Ovary (tissue), 9 donors: ENCODE data around the gene NYAP2. TPM values are rescaled to one million over a fixed set of nuclear protein-coding genes. Genes with fewer than 3 reads are reported as not detected.

ENCODE experiments used
- DNase-seq, 5 donors: peaks; one replicate each; pipeline ENCODE4 v3.0.0-alpha.2; 2019 to 2020
- H3K27ac ChIP-seq, 2 donors: fragments of 200-600 bp; one replicate each; pipeline versions ENCODE4 v1.5.1 to v1.8.0; 2019 to 2022
- H3K27me3 ChIP-seq: fragments of 200-600 bp; one replicate; pipeline ENCODE4 v1.8.0; 2022
- H3K36me3 ChIP-seq: fragments of 200-600 bp; sonication (generic); one replicate; pipeline ENCODE4 v1.5.1; 2019
- H3K4me1 ChIP-seq: one replicate; pipeline ENCODE4 v1.8.1; 2013; ENCODE audit warnings: mild to moderate bottlenecking, moderate library complexity; ENCODE audit not compliant: insufficient read depth
- H3K4me3 ChIP-seq: fragments of 200-600 bp; sonication (generic); one replicate; pipeline ENCODE4 v1.5.1; 2017
- H3K9me3 ChIP-seq, 2 donors: fragments of 200-600 bp in 1 of 2; sonication (generic) in 1 of 2; one replicate each; pipeline versions ENCODE4 v1.5.1 to v1.8.1; 2013 to 2019; ENCODE audit warnings: mild to moderate bottlenecking in 1 of 2, moderate library complexity in 1 of 2
- CTCF ChIP-seq, 3 donors: fragments of 450-650 bp in 2 of 3; fragments of 200-600 bp in 1 of 3; IDR thresholded peaks; one replicate each; pipeline versions ENCODE4 v1.5.1 to v1.8.0; 2016 to 2022; ENCODE audit warnings: antibody characterized with exemption in 3 of 3, mild to moderate bottlenecking in 1 of 3
- EP300 ChIP-seq: sonication (generic); formaldehyde crosslinking; IDR thresholded peaks from one replicate; pipeline ENCODE4 v1.6.1; 2017; ENCODE audit warnings: antibody characterized with exemption
- POLR2A ChIP-seq: fragments of 450-650 bp; IDR thresholded peaks from one replicate; pipeline ENCODE4 v1.6.1; 2017; ENCODE audit warnings: antibody characterized with exemption, mild to moderate bottlenecking, moderate library complexity
- WGBS, 3 donors: extraction: QIAGEN DNeasy Blood & Tissue Kit in 1 of 3; methylation state at CpG; one replicate each; pipeline versions ENCODE4 v1.1.5 to v1.1.7; 2013 to 2017; 5-methylcytosine and 5-hydroxymethylcytosine counted together
- intact Hi-C, 4 donors: fragments of 100-400 bp; cut with DNase I; formaldehyde crosslinking; loops; one replicate each; pipeline versions ENCODE4 v1.11.0 to v1.15.1; 2022 to 2023
- polyA plus RNA-seq, 2 donors: library from polyadenylated mRNA; stranded (reverse); fragments of 200-250 nt in 1 of 2; fragments of 350-450 nt in 1 of 2; fragmentation: Illumina TruSeq in 1 of 2; extraction: RNeasy Lipid Tissue Mini Kit (QIAGEN cat#74804) in 1 of 2; gene quantifications; one replicate each; pipeline ENCODE4 v1.2.3, GENCODE V29; 2013 to 2014
- total RNA-seq, 7 donors: library from RNA; depleted of rRNA in 2 of 7; stranded (reverse); fragments of >200 nt in 2 of 7; fragmentation: NEBNext Ultra II Directional in 3 of 7; extraction: Animal tissue kit (Norgen Biotek cat#: 25700) in 3 of 7; gene quantifications; one replicate each; pipeline versions ENCODE4 v1.1.0 to v1.2.4, GENCODE V29; 2016 to 2023
- donor health status: DM: no; HTN: no; CAD: no; lungs with moderate emphysema.
- donor health status: DM: no; HTN: no; CAD: no.
- donor health status: Bipolar disorder and iron deficiency.
- donor health status: DM: yes; HTN: yes; CAD: no.
- donor health status: DM: no; HTN: no; CAD: no.
- donor health status: DM: yes; HTN: yes; CAD: no.

Gene NYAP2
- total and polyA plus RNA-seq, 9 donors: 0.10 to 0.13 TPM; not detected in 7

GRCh38 chr2:225573603-225574002, 174.1 kb downstream of the NYAP2 start:
- H3K9me3 ChIP-seq: no peaks in the 10 kb centered on the region
- intact Hi-C loops: no loop called here
- WGBS, 3 donors: 53 to 70% (median 58%) methylated on average over 3 of the region's 3 CpGs

GRCh38 chr2:225574582-225575138, 175.2 kb downstream of the NYAP2 start:
- no peaks in the 10 kb centered on the region for H3K36me3 ChIP-seq
- no peak for TF ChIP-seq POLR2A
- TF ChIP-seq EP300: no peak
- TF ChIP-seq CTCF (IDR thresholded peaks at IDR 0.05): no peak
- 68 to 76% (median 73%) methylated on average over 5 of the region's 5 CpGs for WGBS, 3 donors
- DNase-seq: no peak
- H3K27ac ChIP-seq: no peak overlapping the region
- H3K4me1 ChIP-seq: no peaks in the 10 kb centered on the region
- H3K4me3 ChIP-seq: no peak overlapping the region
- intact Hi-C loops: no loop called here
- H3K27me3 ChIP-seq: no peaks in the 10 kb centered on the region
- H3K9me3 ChIP-seq: no peaks in the 10 kb centered on the region

More at GRCh38 chr2:225573603-225574002, 174.1 kb downstream of the NYAP2 start:
- Histone ChIP-seq H3K27ac (no peak overlapping the region), H3K36me3 (no peaks in the 10 kb centered on the region), H3K4me1 (no peaks in the 10 kb centered on the region), H3K4me3 (no peak overlapping the region), H3K27me3 (no peaks in the 10 kb centered on the region)
- TF ChIP-seq CTCF (IDR thresholded peaks at IDR 0.05) (no peak), POLR2A (no peak), EP300 (no peak)
- DNase-seq: no peak

- TF ChIP-seq CTCF (IDR thresholded peaks at IDR 0.05) (no peak), EP300 (no peak), POLR2A (no peak)
- no peak overlapping the region for H3K4me3 ChIP-seq
- no peaks in the 10 kb centered on the region for H3K27me3 ChIP-seq
- no peak for DNase-seq
- no peaks in the 10 kb centered on the region for H3K4me1 ChIP-seq
- H3K27ac ChIP-seq: no peak overlapping the region
- intact Hi-C loops: no loop called here
- no peaks in the 10 kb centered on the region for H3K9me3 ChIP-seq
- H3K36me3 ChIP-seq: no peaks in the 10 kb centered on the region
Observed at GRCh38 chr2:225581135-225581534, 181.6 kb downstream of the NYAP2 start.

GRCh38 chr2:225581906-225582305, 182.4 kb downstream of the NYAP2 start:
- Histone ChIP-seq H3K9me3 (no peaks in the 10 kb centered on the region), H3K36me3 (no peaks in the 10 kb centered on the region), H3K27me3 (no peaks in the 10 kb centered on the region), H3K4me3 (no peak overlapping the region), H3K4me1 (no peaks in the 10 kb centered on the region), H3K27ac (no peak overlapping the region)
- intact Hi-C loops: no loop called here
- WGBS, 3 donors: 94 to 95% (median 94%) methylated on average over 26 of the region's 26 CpGs
- TF ChIP-seq EP300: no peak
- TF ChIP-seq CTCF (IDR thresholded peaks at IDR 0.05): no peak
- TF ChIP-seq POLR2A: no peak
- DNase-seq: no peak
